K562 (cell line): ENCODE results near the gene LASP1NB.

Source experiments
- CCNT2 ChIP-seq: IDR thresholded peaks from 2 replicates; pipeline ENCODE4 v1.6.1; 2011; ENCODE audit warnings: borderline replicate concordance, low read depth, mild to moderate bottlenecking, moderate library complexity, mixed read lengths, low read length; ENCODE audit not compliant: insufficient read length; ENCODE audit errors: extremely low read depth
- FOXP4 ChIP-seq: sonication (generic); formaldehyde crosslinking; IDR thresholded peaks from 2 replicates; pipeline ENCODE4 v1.8.0; 2022; ENCODE audit warnings: mild to moderate bottlenecking, missing genetic modification reagents, borderline replicate concordance
- HCFC1 ChIP-seq: IDR thresholded peaks from 2 replicates; pipeline ENCODE4 v1.6.1; 2012; ENCODE audit warnings: low read depth, low read length, improper control_type of control experiment
- HLTF ChIP-seq: fragments of 450-650 bp; IDR thresholded peaks from 2 replicates; pipeline ENCODE4 v1.6.1; 2016
- KDM1A ChIP-seq, 2 experiments: fragments of 450-650 bp; IDR thresholded peaks; 2 replicates each; pipeline ENCODE4 v1.6.1; 2016; ENCODE audit warnings: mild to moderate bottlenecking in 2 of 2
- LCOR ChIP-seq: sonication (generic); formaldehyde crosslinking; IDR thresholded peaks from 2 replicates; pipeline ENCODE4 v1.8.0; 2022; ENCODE audit warnings: mild to moderate bottlenecking, missing genetic modification reagents
- MAZ ChIP-seq, 2 experiments: fragments of 450-650 bp in 1 of 2; sonication (generic) in 1 of 2; formaldehyde crosslinking; IDR thresholded peaks in 1 of 2; conservative IDR thresholded peaks in 1 of 2; 2 replicates each; pipeline versions ENCODE4 v1.4.0 to v1.5.0; 2020; ENCODE audit warnings: mild to moderate bottlenecking in 1 of 2, missing genetic modification reagents in 1 of 2
- MTA3 ChIP-seq: fragments of 450-650 bp; formaldehyde crosslinking; IDR thresholded peaks from 2 replicates; pipeline ENCODE4 v1.6.1; 2017; ENCODE audit warnings: mild to moderate bottlenecking, borderline replicate concordance
- NR3C1 ChIP-seq: sonication (generic); formaldehyde crosslinking; IDR thresholded peaks from 2 replicates; pipeline ENCODE4 v1.8.1; 2022; ENCODE audit warnings: missing genetic modification reagents
- PTTG1 ChIP-seq: fragments of 450-650 bp; IDR thresholded peaks from 2 replicates; pipeline ENCODE4 v1.6.1; 2016; ENCODE audit warnings: low read depth, mild to moderate bottlenecking, missing genetic modification characterization, missing compliant biosample characterization
- PYGO2 ChIP-seq: fragments of 450-650 bp; IDR thresholded peaks from 2 replicates; pipeline ENCODE4 v1.6.1; 2016; ENCODE audit warnings: mild to moderate bottlenecking, missing genetic modification characterization, moderate library complexity, missing compliant biosample characterization
- RBFOX2 ChIP-seq: fragments of 200-400 bp; formaldehyde crosslinking; IDR thresholded peaks from 2 replicates; pipeline ENCODE4 v1.6.1; 2017; ENCODE audit warnings: low read depth, mild to moderate bottlenecking, low read length, moderate library complexity
- SMAD3 ChIP-seq: fragments of 450-650 bp; formaldehyde crosslinking; conservative IDR thresholded peaks from 2 replicates; pipeline ENCODE4 v1.4.0; 2020; ENCODE audit warnings: mild to moderate bottlenecking
- SMARCA4 ChIP-seq: fragments of 450-650 bp; IDR thresholded peaks from 2 replicates; pipeline ENCODE4 v1.6.1; 2016
- TAF9B ChIP-seq: fragments of 450-650 bp; IDR thresholded peaks from 2 replicates; pipeline ENCODE4 v1.6.1; 2018; ENCODE audit warnings: mild to moderate bottlenecking; ENCODE audit not compliant: partially characterized antibody
- TBL1XR1 ChIP-seq, 2 experiments: IDR thresholded peaks; 2 replicates each; pipeline ENCODE4 v1.6.1; 2012; ENCODE audit warnings: improper control_type of control experiment in 2 of 2, low read length in 2 of 2, mild to moderate bottlenecking in 1 of 2
- THRB ChIP-seq: fragments of 450-650 bp; formaldehyde crosslinking; conservative IDR thresholded peaks from 2 replicates; pipeline ENCODE4 v1.4.0; 2022; ENCODE audit warnings: mild to moderate bottlenecking, missing genetic modification characterization
- ZFP30 ChIP-seq: fragments of 250-450 bp; sonication (Bioruptor Pico); IDR thresholded peaks from 2 replicates; pipeline ENCODE4 v1.8.0; 2022; ENCODE audit warnings: moderate library complexity, mild to moderate bottlenecking, inconsistent platforms, borderline replicate concordance
- ZNF347 ChIP-seq: fragments of 450-650 bp; formaldehyde crosslinking; IDR thresholded peaks from 2 replicates; pipeline ENCODE4 v1.4.0; 2020; ENCODE audit warnings: low read depth, mild to moderate bottlenecking, moderate library complexity
- ZZZ3 ChIP-seq: fragments of 450-650 bp; IDR thresholded peaks from 2 replicates; pipeline ENCODE4 v1.6.1; 2016; ENCODE audit warnings: antibody characterized with exemption, mild to moderate bottlenecking, moderate library complexity
- TF ChIP-seq, protein P1 (sequence below): fragments of 250-450 bp; sonication (Bioruptor Pico); IDR thresholded peaks from 2 replicates; pipeline ENCODE4 v1.5.0; 2022; ENCODE audit warnings: mild to moderate bottlenecking
- TF ChIP-seq, protein P2 (sequence below), 3 experiments: fragments of 200-800 bp in 1 of 3; sonication (Bioruptor generic) in 1 of 3; sonication (generic) in 1 of 3; formaldehyde crosslinking in 1 of 3; IDR thresholded peaks; 2 replicates each; pipeline versions ENCODE4 v1.6.1 to v1.8.0; 2016 to 2022; ENCODE audit warnings: mild to moderate bottlenecking in 2 of 3, missing compliant biosample characterization in 2 of 3, missing genetic modification characterization in 2 of 3, missing genetic modification reagents in 1 of 3

The LASP1NB gene

DNA sequence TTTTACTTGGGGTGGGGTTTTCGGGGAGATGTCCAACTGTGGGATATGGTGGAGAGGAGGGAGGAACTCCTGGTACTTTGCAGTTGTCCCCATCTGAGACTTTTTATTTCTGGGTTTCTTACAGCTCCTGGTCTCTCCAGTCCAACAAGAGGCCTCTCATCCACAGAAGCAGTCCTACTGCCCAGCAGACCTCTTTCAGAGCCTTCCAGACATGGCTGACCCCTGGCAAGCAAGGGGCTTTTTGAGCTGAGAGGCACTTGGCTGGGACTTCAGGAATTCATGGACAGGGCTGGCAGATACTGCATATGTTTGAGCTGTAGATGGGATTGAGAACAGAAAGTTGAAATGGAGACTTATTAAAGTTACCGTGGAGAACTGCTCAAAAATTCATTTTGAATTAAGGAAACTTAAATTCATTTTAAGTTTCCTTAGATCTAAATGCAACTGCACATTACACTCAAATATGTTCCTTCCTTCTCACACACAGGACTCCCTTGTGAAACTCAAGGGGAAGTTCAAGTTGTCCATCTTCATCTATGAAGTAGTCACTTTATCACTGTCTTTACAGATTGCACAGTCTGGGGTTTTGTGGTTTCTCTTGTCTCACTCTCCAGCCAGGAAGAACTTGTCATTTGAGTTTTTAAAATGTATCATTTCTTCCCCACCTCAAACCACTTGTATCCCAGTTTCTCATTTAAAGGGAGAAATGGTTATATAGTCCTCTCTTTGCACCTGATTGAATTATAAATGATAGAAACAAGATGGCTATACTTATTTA is 1.1 kb downstream of the LASP1NB start (continued):
- TF ChIP-seq NR3C1 (CRISPR knock-in tag) (no peak), HLTF (no peak), ZNF347 (CRISPR knock-in tag) (no peak), KDM1A (IDR thresholded peaks at IDR 0.05) (peak; percentile 80 to 89), MAZ (CRISPR knock-in tag; conservative IDR thresholded peaks at IDR 0.05 in 1 of 2, IDR thresholded peaks at IDR 0.05 in 1 of 2) (no peak), RBFOX2 (no peak), ZZZ3 (no peak), PTTG1 (tag) (no peak), TBL1XR1 (IDR thresholded peaks at IDR 0.05; ENCODE audit: low read length in 2 of 2) (peak in 1 of 2 experiments; percentile 63; a peak in 1 of 4 replicates), HCFC1 (no peak), ZFP30 (CRISPR knock-in tag) (no peak), LCOR (no peak), SMAD3 (no peak), MTA3 (no peak), SMARCA4 (peak; percentile 81), THRB (CRISPR knock-in tag) (no peak), FOXP4 (CRISPR knock-in tag) (no peak), CCNT2 (no peak), TAF9B (no peak), PYGO2 (tag) (no peak)
- TF ChIP-seq, protein P1, sequence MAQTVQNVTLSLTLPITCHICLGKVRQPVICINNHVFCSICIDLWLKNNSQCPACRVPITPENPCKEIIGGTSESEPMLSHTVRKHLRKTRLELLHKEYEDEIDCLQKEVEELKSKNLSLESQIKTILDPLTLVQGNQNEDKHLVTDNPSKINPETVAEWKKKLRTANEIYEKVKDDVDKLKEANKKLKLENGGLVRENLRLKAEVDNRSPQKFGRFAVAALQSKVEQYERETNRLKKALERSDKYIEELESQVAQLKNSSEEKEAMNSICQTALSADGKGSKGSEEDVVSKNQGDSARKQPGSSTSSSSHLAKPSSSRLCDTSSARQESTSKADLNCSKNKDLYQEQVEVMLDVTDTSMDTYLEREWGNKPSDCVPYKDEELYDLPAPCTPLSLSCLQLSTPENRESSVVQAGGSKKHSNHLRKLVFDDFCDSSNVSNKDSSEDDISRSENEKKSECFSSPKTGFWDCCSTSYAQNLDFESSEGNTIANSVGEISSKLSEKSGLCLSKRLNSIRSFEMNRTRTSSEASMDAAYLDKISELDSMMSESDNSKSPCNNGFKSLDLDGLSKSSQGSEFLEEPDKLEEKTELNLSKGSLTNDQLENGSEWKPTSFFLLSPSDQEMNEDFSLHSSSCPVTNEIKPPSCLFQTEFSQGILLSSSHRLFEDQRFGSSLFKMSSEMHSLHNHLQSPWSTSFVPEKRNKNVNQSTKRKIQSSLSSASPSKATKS (CRISPR knock-in tag) = no peak
- TF ChIP-seq, protein P2, sequence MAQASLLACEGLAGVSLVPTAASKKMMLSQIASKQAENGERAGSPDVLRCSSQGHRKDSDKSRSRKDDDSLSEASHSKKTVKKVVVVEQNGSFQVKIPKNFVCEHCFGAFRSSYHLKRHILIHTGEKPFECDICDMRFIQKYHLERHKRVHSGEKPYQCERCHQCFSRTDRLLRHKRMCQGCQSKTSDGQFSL (CRISPR knock-in tag; IDR thresholded peaks at IDR 0.05) = no peak
- TF ChIP-seq, protein P2 (tag; IDR thresholded peaks at IDR 0.05) = no peak
